Muscle layer of duodenum (tissue), 2 donors: ENCODE data around the gene ZDHHC14.
"Not testable (repeated sequence)": the region's sequence is repeated elsewhere in the genome, so short reads cannot be mapped to it uniquely, and the experiment has no call there.

ENCODE experiments used
- H3K27ac ChIP-seq: one replicate; pipeline ENCODE4 v1.7.0; 2013; ENCODE audit warnings: mild to moderate bottlenecking, low read length
- H3K27me3 ChIP-seq: one replicate; pipeline ENCODE4 v1.7.0; 2013; ENCODE audit warnings: low read depth, mild to moderate bottlenecking, control low read depth, low read length
- H3K36me3 ChIP-seq, 2 donors: one replicate each; pipeline ENCODE4 v1.7.0; 2013; ENCODE audit warnings: low read length in 2 of 2, control low read depth in 1 of 2, mild to moderate bottlenecking in 1 of 2; ENCODE audit not compliant: insufficient read depth in 2 of 2, control insufficient read depth in 1 of 2
- H3K4me1 ChIP-seq, 2 donors: one replicate each; pipeline ENCODE4 v1.7.0; 2013; ENCODE audit warnings: low read length in 2 of 2, mild to moderate bottlenecking in 2 of 2, control low read depth in 1 of 2, moderate library complexity in 1 of 2; ENCODE audit not compliant: insufficient read depth in 2 of 2, control insufficient read depth in 1 of 2
- H3K4me3 ChIP-seq, 2 donors: one replicate each; pipeline ENCODE4 v1.7.0; 2013; ENCODE audit warnings: low read length in 2 of 2, low read depth in 1 of 2, mild to moderate bottlenecking in 1 of 2
- H3K9me3 ChIP-seq, 2 donors: one replicate each; pipeline ENCODE4 v1.7.0; 2013; ENCODE audit warnings: low read length in 2 of 2, control low read depth in 1 of 2, mild to moderate bottlenecking in 1 of 2; ENCODE audit not compliant: control insufficient read depth in 1 of 2
- donor health status: healthy.

Gene ZDHHC14

DNA sequence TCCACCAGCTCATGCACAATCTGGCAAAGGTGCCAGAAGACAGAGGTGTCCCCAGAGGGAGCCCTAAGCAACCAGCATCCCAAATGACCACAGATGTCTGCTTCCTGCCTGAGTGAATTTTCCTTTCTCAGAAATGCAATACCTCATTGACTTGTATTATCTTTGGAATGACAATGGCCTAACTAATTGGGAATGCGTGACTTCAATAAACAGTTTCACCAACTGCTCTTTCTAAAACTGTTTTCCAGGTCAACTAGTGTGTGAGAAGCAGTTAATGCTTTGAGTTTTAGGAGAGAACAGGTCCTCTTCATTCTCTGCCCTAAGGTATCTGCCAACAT, 333.1 kb downstream of the ZDHHC14 start:
- H3K9me3 ChIP-seq: no peaks in the 10 kb centered on the region
- no peaks in the 10 kb centered on the region for H3K4me1 ChIP-seq
- H3K27ac ChIP-seq: no peak overlapping the region
- H3K4me3 ChIP-seq: no peak overlapping the region
- H3K27me3 ChIP-seq: no peaks in the 10 kb centered on the region
- H3K36me3 ChIP-seq: no peaks in the 10 kb centered on the region

GRCh38 chr6:157715728-157716164, 334.8 kb downstream of the ZDHHC14 start:
- no peaks in the 10 kb centered on the region for H3K9me3 ChIP-seq
- no peak overlapping the region for H3K4me3 ChIP-seq
- H3K4me1 ChIP-seq: no peaks in the 10 kb centered on the region
- no peaks in the 10 kb centered on the region for H3K36me3 ChIP-seq
- H3K27me3 ChIP-seq: no peaks in the 10 kb centered on the region
- no peak overlapping the region for H3K27ac ChIP-seq

- Histone ChIP-seq H3K4me3 (no peak overlapping the region), H3K9me3 (no peaks in the 10 kb centered on the region), H3K4me1 (no peaks in the 10 kb centered on the region), H3K36me3 (no peaks in the 10 kb centered on the region), H3K27me3 (no peaks in the 10 kb centered on the region), H3K27ac (no peak overlapping the region)
Observed at GRCh38 chr6:157716251-157716995, 335.4 kb downstream of the ZDHHC14 start.

GRCh38 chr6:157717340-157717748, 336.4 kb downstream of the ZDHHC14 start:
- no peaks in the 10 kb centered on the region for H3K9me3 ChIP-seq
- H3K4me1 ChIP-seq: no peaks in the 10 kb centered on the region
- H3K4me3 ChIP-seq: no peak overlapping the region
- H3K36me3 ChIP-seq: no peaks in the 10 kb centered on the region
- H3K27me3 ChIP-seq: no peaks in the 10 kb centered on the region
- H3K27ac ChIP-seq: no peak overlapping the region

- H3K27me3 ChIP-seq: no peaks in the 10 kb centered on the region
- H3K4me3 ChIP-seq: no peak overlapping the region
- H3K27ac ChIP-seq: no peak overlapping the region
- H3K36me3 ChIP-seq: no peaks in the 10 kb centered on the region
- no peaks in the 10 kb centered on the region for H3K9me3 ChIP-seq
- H3K4me1 ChIP-seq: no peaks in the 10 kb centered on the region
Observed at GRCh38 chr6:157718503-157719187, 337.7 kb downstream of the ZDHHC14 start.

GRCh38 chr6:157720964-157721363, 340.0 kb downstream of the ZDHHC14 start:
- not testable (repeated sequence) for H3K4me3 ChIP-seq, H3K36me3 ChIP-seq, H3K9me3 ChIP-seq, H3K4me1 ChIP-seq, H3K27ac ChIP-seq, H3K27me3 ChIP-seq

GRCh38 chr6:157721426-157721825, 340.4 kb downstream of the ZDHHC14 start:
- no peak overlapping the region for H3K4me3 ChIP-seq
- no peaks in the 10 kb centered on the region for H3K27me3 ChIP-seq
- H3K36me3 ChIP-seq: no peaks in the 10 kb centered on the region
- H3K4me1 ChIP-seq: no peaks in the 10 kb centered on the region
- H3K9me3 ChIP-seq: peaks cover 0 to 8% of the 10 kb centered on the region in 2 donors
- no peak overlapping the region for H3K27ac ChIP-seq

DNA sequence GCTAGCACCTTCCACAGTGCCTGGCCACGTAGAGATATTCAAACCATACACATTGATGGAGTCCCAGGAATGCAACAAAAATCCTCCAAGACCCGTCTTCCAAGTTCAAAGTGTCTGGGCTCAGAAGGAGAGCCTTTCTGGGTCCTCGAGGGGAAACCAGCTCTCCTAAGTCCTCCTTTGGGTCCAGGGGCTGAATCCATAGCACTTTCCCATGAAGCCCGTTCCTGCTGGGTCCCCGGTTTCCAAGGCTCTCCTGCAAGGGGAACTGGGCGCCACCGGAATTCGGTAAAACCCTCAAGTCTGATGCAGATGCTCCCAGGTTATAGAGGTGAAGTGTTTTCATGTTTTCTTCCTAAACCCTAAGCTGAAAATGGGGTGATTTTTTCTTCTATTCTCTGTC, 340.8 kb downstream of the ZDHHC14 start:
- Histone ChIP-seq H3K27ac (no peak overlapping the region), H3K9me3 (peaks cover 0 to 8% of the 10 kb centered on the region in 2 donors), H3K4me1 (no peaks in the 10 kb centered on the region), H3K27me3 (no peaks in the 10 kb centered on the region), H3K4me3 (no peak overlapping the region), H3K36me3 (no peaks in the 10 kb centered on the region)

- H3K4me1 ChIP-seq: peaks cover 0 to 4% of the 10 kb centered on the region in 2 donors
- peaks cover 0 to 8% of the 10 kb centered on the region in 2 donors for H3K9me3 ChIP-seq
- no peak overlapping the region for H3K27ac ChIP-seq
- no peaks in the 10 kb centered on the region for H3K27me3 ChIP-seq
- no peaks in the 10 kb centered on the region for H3K36me3 ChIP-seq
- H3K4me3 ChIP-seq: no peak overlapping the region
Observed at GRCh38 chr6:157723376-157723775, 342.4 kb downstream of the ZDHHC14 start.

DNA sequence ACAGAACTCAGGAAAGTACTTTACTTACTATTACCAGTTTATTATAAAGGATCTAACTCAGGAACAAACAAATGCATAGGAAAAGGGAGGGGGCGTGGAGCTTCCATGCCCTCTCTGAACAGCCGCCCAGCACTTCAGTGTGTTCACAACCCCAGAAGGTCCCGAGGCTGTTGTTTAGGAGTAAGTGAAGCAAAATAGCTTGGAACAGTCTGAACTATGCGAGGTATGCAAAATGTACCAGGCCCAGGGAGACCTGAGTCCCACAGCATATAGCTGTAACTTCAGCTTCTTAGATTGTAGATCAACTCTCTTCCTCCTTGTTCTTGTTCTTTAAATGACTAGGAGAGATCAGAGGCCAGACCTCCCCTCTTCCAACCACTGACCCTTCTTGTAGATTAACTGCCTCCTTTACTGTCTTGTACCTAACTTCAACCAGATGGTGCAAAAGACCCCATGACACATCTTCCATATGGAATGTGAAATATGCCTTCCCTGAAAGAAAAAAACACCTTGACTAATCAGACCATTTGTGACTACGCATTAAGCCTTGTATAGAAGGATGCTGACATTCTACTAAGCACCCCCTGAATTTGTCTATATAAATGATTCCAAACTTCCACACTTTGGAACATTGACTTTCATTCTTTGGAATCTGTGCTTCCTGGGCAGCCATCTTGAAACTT, 343.3 kb downstream of the ZDHHC14 start:
- peaks cover 0 to 4% of the 10 kb centered on the region in 2 donors for H3K4me1 ChIP-seq
- no peak overlapping the region for H3K27ac ChIP-seq
- H3K9me3 ChIP-seq: peaks cover 0 to 8% of the 10 kb centered on the region in 2 donors
- no peak overlapping the region for H3K4me3 ChIP-seq
- H3K36me3 ChIP-seq: no peaks in the 10 kb centered on the region
- H3K27me3 ChIP-seq: no peaks in the 10 kb centered on the region

GRCh38 chr6:157724960-157725741, 344.2 kb downstream of the ZDHHC14 start:
- H3K36me3 ChIP-seq: no peaks in the 10 kb centered on the region
- H3K27ac ChIP-seq: no peak overlapping the region
- no peak overlapping the region for H3K4me3 ChIP-seq
- no peaks in the 10 kb centered on the region for H3K27me3 ChIP-seq
- H3K4me1 ChIP-seq: peaks cover 0 to 4% of the 10 kb centered on the region in 2 donors
- peaks cover 0 to 8% of the 10 kb centered on the region in 2 donors for H3K9me3 ChIP-seq
